Measurements from ENCODE around the gene HBG1. TPM values are rescaled to one million over a fixed set of nuclear protein-coding genes. Genes with fewer than 3 reads are reported as not detected.

The HBG1 gene
- total and polyA plus RNA-seq, 2 of the 8 experiments (the other 6 are each of a cell fraction or from before 2014, with no cell fraction given), result 0.26 TPM; not detected in 1

- H3K9ac ChIP-seq (replicated peaks in 1 of 4; ENCODE audit: extremely low read depth in 1 of 4, low read depth in 3 of 4, low read length in 3 of 4), result no peak overlapping the region
- no peaks in the 10 kb centered on the region for H3K79me2 ChIP-seq (ENCODE audit: control insufficient read depth in 1 of 2, insufficient read depth in 2 of 2, low read length in 2 of 2)
- POLR2A ChIA-PET (ENCODE audit: partially characterized antibody), result no interaction called here
- H3K9me3 ChIP-seq (ENCODE audit: insufficient read depth in 2 of 2, low read depth in 1 of 2, low read length in 1 of 2), result no peaks in the 10 kb centered on the region
- H3K4ac ChIP-seq (replicated peaks; ENCODE audit: insufficient read length, low read depth, low read length), result no peak overlapping the region
- H3K4me1 ChIP-seq (replicated peaks in 1 of 4; ENCODE audit: control insufficient read depth in 3 of 4, insufficient read depth in 4 of 4, low read length in 3 of 4), result no peaks in the 10 kb centered on the region; a peak in 1 of 7 replicates
- H2BK12ac ChIP-seq (ENCODE audit: low read depth, low read length), result no peak overlapping the region
- DNase-seq (ENCODE audit: low read depth in 1 of 2, low spot score in 2 of 2) (no peak), FAIRE-seq (no peak)
- no peak overlapping the region for H3K4me2 ChIP-seq (ENCODE audit: insufficient read depth in 1 of 2, low read depth in 2 of 2, low read length in 2 of 2)
- no peak overlapping the region for H3K18ac ChIP-seq (ENCODE audit: extremely low read depth, low read length)
- WGBS, 2 experiments (ENCODE audit: extremely low coverage in 1 of 2, insufficient coverage in 1 of 2, insufficient read length in 1 of 2, insufficient replicate concordance in 2 of 2, low coverage in 1 of 2, low lambda C conversion rate in 2 of 2, missing lambda C conversion rate in 1 of 2), result 97% methylated on average over 2 of the region's 2 CpGs; no CpG with 5 or more reads in 1 of the 2 experiments
- no peaks in the 10 kb centered on the region for H3K23me2 ChIP-seq (ENCODE audit: low read depth, low read length)
- H3K56ac ChIP-seq (replicated peaks; ENCODE audit: insufficient read length, low read depth, low read length), result no peak overlapping the region
- no peak overlapping the region for H2BK5ac ChIP-seq (ENCODE audit: low read depth, low read length)
- no peak overlapping the region for H3K4me3 ChIP-seq (ENCODE audit: extremely low read depth in 1 of 4, insufficient read depth in 2 of 4, low read depth in 3 of 4, low read length in 4 of 4)
- no peak overlapping the region for H2BK20ac ChIP-seq (ENCODE audit: low read length)
- no peak overlapping the region for H2AFZ ChIP-seq (ENCODE audit: low read length)
- no peak overlapping the region for H3K27ac ChIP-seq (ENCODE audit: low read depth, low read length)
- H3K23ac ChIP-seq (ENCODE audit: insufficient read length), result no peak overlapping the region
- no peaks in the 10 kb centered on the region for H3K36me3 ChIP-seq (ENCODE audit: control insufficient read depth in 2 of 4, insufficient read depth in 4 of 4, low read length in 3 of 4)
- no peaks in the 10 kb centered on the region for H4K20me1 ChIP-seq (replicated peaks in 1 of 2; ENCODE audit: control insufficient read depth in 1 of 2, insufficient read depth in 2 of 2, low read length in 2 of 2)
- H4K8ac ChIP-seq (ENCODE audit: extremely low read depth, insufficient read depth, low read length), result no peak overlapping the region
- H2AK5ac ChIP-seq (ENCODE audit: low read depth, low read length), result no peak overlapping the region
- no peak overlapping the region for H4K5ac ChIP-seq (ENCODE audit: insufficient read length, low read depth, low read length)
- H2BK120ac ChIP-seq (replicated peaks; ENCODE audit: low read depth, low read length), result no peak overlapping the region
- no peak overlapping the region for H2BK15ac ChIP-seq (ENCODE audit: low read length)
- H3K27me3 ChIP-seq (replicated peaks in 1 of 4; ENCODE audit: control insufficient read depth in 3 of 4, extremely low read depth in 1 of 4, insufficient read depth in 3 of 4, low read length in 3 of 4), result no peaks in the 10 kb centered on the region
- no peak overlapping the region for H4K91ac ChIP-seq (replicated peaks; ENCODE audit: insufficient read length, low read length)
- 0 out of 2 replicates have a peak, but pooled peaks cover 2% of the 10 kb centered on the region for H3K79me1 ChIP-seq (ENCODE audit: low read depth, low read length)
- CTCF ChIA-PET (ENCODE audit: partially characterized antibody), result interaction anchor here (8.6 kb wide), 1 partner anchor 8 kb away, joined by 48 read pairs; no protein-coding TSS in a partner anchor
- no peak overlapping the region for H3K14ac ChIP-seq (ENCODE audit: insufficient read length)
- no peak for TF ChIP-seq SAP30 (IDR thresholded peaks at IDR 0.05; ENCODE audit: insufficient read depth, insufficient replicate concordance, low read length)
- no peak for TF ChIP-seq SRF (IDR thresholded peaks at IDR 0.05; ENCODE audit: low read depth, low read length)
- no peak for TF ChIP-seq GABPA (IDR thresholded peaks at IDR 0.05; ENCODE audit: borderline replicate concordance, insufficient read depth, low read length)
Measured at GRCh38 chr11:5282628-5283027, 33.0 kb upstream of the HBG1 start.

Measured in H1 (cell line).